ENCODE results near the gene FAM222B. TPM values are rescaled to one million over a fixed set of nuclear protein-coding genes. Genes with fewer than 3 reads are reported as not detected.
"Not testable (repeated sequence)": the region's sequence is repeated elsewhere in the genome, so short reads cannot be mapped to it uniquely, and the experiment has no call there.

The FAM222B gene
- total RNA-seq, 1 donor from 2014 or later, result 13.3 TPM

- DNase-seq (ENCODE audit: low read depth), result no peak
Measured at GRCh38 chr17:28841901-28842281, 699 bp downstream of the FAM222B start.

- peak; percentile 8 for DNase-seq (ENCODE audit: low read depth)
Measured at GRCh38 chr17:28839221-28839620, 3.4 kb downstream of the FAM222B start.

- DNase-seq (ENCODE audit: low read depth), result not testable (repeated sequence)
Measured at GRCh38 chr17:28836541-28836940, 6.0 kb downstream of the FAM222B start.

- DNase-seq (ENCODE audit: low read depth), result no peak
Measured at GRCh38 chr17:28834420-28834819, 8.2 kb downstream of the FAM222B start.

- DNase-seq (ENCODE audit: low read depth), result no peak
Measured at GRCh38 chr17:28828294-28829040, 14.1 kb downstream of the FAM222B start.

- DNase-seq (ENCODE audit: low read depth), result no peak
Measured at GRCh38 chr17:28827672-28828071, 14.9 kb downstream of the FAM222B start.

- DNase-seq (ENCODE audit: low read depth), result no peak
Measured at GRCh38 chr17:28819582-28819981, 23.0 kb downstream of the FAM222B start.

- no peak for DNase-seq (ENCODE audit: low read depth)
Measured at GRCh38 chr17:28818819-28819221, 23.8 kb downstream of the FAM222B start.

GRCh38 chr17:28816540-28816939, 26.1 kb downstream of the FAM222B start:
- DNase-seq (ENCODE audit: low read depth), result no peak

- no peak for DNase-seq (ENCODE audit: low read depth)
Measured at GRCh38 chr17:28812748-28813377, 29.7 kb downstream of the FAM222B start.

- DNase-seq (ENCODE audit: low read depth), result peak; percentile 98
Measured at GRCh38 chr17:28812091-28812747, 30.4 kb downstream of the FAM222B start.

GRCh38 chr17:28811651-28812090, 30.9 kb downstream of the FAM222B start:
- peak; percentile 49 for DNase-seq (ENCODE audit: low read depth)

- DNase-seq (ENCODE audit: low read depth), result no peak
Measured at GRCh38 chr17:28810437-28810836, 32.2 kb downstream of the FAM222B start.

- DNase-seq (ENCODE audit: low read depth), result peak; percentile 84
Measured at GRCh38 chr17:28807925-28808634, 34.5 kb downstream of the FAM222B start.

GRCh38 chr17:28796062-28796461, 46.5 kb downstream of the FAM222B start:
- DNase-seq (ENCODE audit: low read depth), result no peak

GRCh38 chr17:28794846-28795441, 47.6 kb downstream of the FAM222B start:
- DNase-seq (ENCODE audit: low read depth), result not testable (repeated sequence)

GRCh38 chr17:28792877-28793661, 49.5 kb downstream of the FAM222B start:
- no peak for DNase-seq (ENCODE audit: low read depth)

GRCh38 chr17:28788100-28788499, 54.5 kb downstream of the FAM222B start:
- DNase-seq (ENCODE audit: low read depth), result no peak

GRCh38 chr17:28783161-28783560, 59.4 kb downstream of the FAM222B start:
- DNase-seq (ENCODE audit: low read depth), result no peak

GRCh38 chr17:28779601-28780000, 63.0 kb downstream of the FAM222B start:
- not testable (repeated sequence) for DNase-seq (ENCODE audit: low read depth)
